GM12801 (cell line): Measurements from ENCODE around the gene CDK10.

Experiments
- CTCF ChIP-seq: IDR thresholded peaks from one replicate; pipeline ENCODE4 v1.5.1; 2011; ENCODE audit warnings: control low read depth; ENCODE audit not compliant: insufficient read length; ENCODE audit errors: extremely low read depth

The CDK10 gene

GRCh38 chr16:89717688-89718505 is 31.4 kb downstream of the CDK10 start:
- no peak for TF ChIP-seq CTCF

GRCh38 chr16:89720551-89720812 is 34.0 kb downstream of the CDK10 start:
- TF ChIP-seq CTCF, result no peak

GRCh38 chr16:89720813-89721545 is 34.5 kb downstream of the CDK10 start, which contains the start of the genes VPS9D1 and ZNF276:
Gene VPS9D1, minus strand, starts transcription at chr16:89720898. Its CDS starts 37 bp downstream, at chr16:89720861.
Gene ZNF276, plus strand, starts transcription at chr16:89721537. Its CDS starts 104 bp downstream, at chr16:89721641.
- no peak for TF ChIP-seq CTCF

GRCh38 chr16:89721546-89722391 is 35.3 kb downstream of the CDK10 start:
- TF ChIP-seq CTCF, result no peak

GRCh38 chr16:89722392-89723278 is 36.1 kb downstream of the CDK10 start:
- no peak for TF ChIP-seq CTCF

GRCh38 chr16:89723279-89724250 is 37.1 kb downstream of the CDK10 start:
- no peak for TF ChIP-seq CTCF
